ENCODE measurements around the gene CYYR1.

- TF ChIP-seq CTCF (tag by site-specific recombination; IDR thresholded peaks at IDR 0.05) (no peak), ELK4 (IDR thresholded peaks at IDR 0.05; ENCODE audit: borderline replicate concordance, low read depth, low read length) (no peak), ZBTB6 (tag by site-specific recombination; IDR thresholded peaks at IDR 0.05) (no peak), YY1 (tag by site-specific recombination; IDR thresholded peaks at IDR 0.05) (no peak), PBX3 (CRISPR knock-in tag; IDR thresholded peaks at IDR 0.05) (no peak), ZNF311 (tag by site-specific recombination; IDR thresholded peaks at IDR 0.05; ENCODE audit: borderline replicate concordance) (no peak), ZNF121 (tag by site-specific recombination; IDR thresholded peaks at IDR 0.05) (no peak), ZNF544 (tag by site-specific recombination; IDR thresholded peaks at IDR 0.05) (no peak), ZNF768 (tag by site-specific recombination; IDR thresholded peaks at IDR 0.05) (no peak), ZNF404 (tag by site-specific recombination; IDR thresholded peaks at IDR 0.05) (no peak), ZNF660 (tag by site-specific recombination; IDR thresholded peaks at IDR 0.05) (no peak)
Measured at GRCh38 chr21:26528882-26529281, 44.2 kb downstream of the CYYR1 start.
